ENCODE measurements around the gene PRXL2C. TPM values are rescaled to one million over a fixed set of nuclear protein-coding genes. Genes with fewer than 3 reads are reported as not detected.
A peak's percentile ranks its signal among the peaks of the same experiment; 100 is the strongest.

PRXL2C gene
- total RNA-seq, 4 donors from 2014 or later: 17.7 to 39.7 (median 26.6) TPM

- Histone ChIP-seq H3K4me3 (no peak overlapping the region), H3K36me3 (no peaks in the 10 kb centered on the region), H3K9me3 (no peaks in the 10 kb centered on the region), H3K4me1 (peaks cover 8 to 37% (median 12%) of the 10 kb centered on the region in 3 donors), H3K27me3 (no peaks in the 10 kb centered on the region), H3K27ac (no peak overlapping the region)
- 87 to 92% methylated on average over 3 of the region's 3 CpGs for WGBS, 2 donors (ENCODE audit: low coverage in 1 of 2)
- ATAC-seq: no peak
- TF ChIP-seq EP300 (IDR thresholded peaks at IDR 0.05) (no peak), CTCF (IDR thresholded peaks at IDR 0.05) (no peak), POLR2AphosphoS5 (IDR thresholded peaks at IDR 0.05) (no peak), POLR2A (IDR thresholded peaks at IDR 0.05) (no peak)
Observed at GRCh38 chr9:96607971-96608370, 47.1 kb downstream of the PRXL2C start.

- no peak overlapping the region for H3K27ac ChIP-seq
- no peak for ATAC-seq
Observed at GRCh38 chr9:96605328-96605727, 49.8 kb downstream of the PRXL2C start.

GRCh38 chr9:96604004-96604319, 51.2 kb downstream of the PRXL2C start:
- 26 to 31% methylated on average over 2 to 3 of the region's 3 CpGs for WGBS, 2 donors (ENCODE audit: low coverage in 1 of 2)
- Histone ChIP-seq H3K27me3 (no peaks in the 10 kb centered on the region), H3K4me3 (no peak overlapping the region), H3K9me3 (no peaks in the 10 kb centered on the region), H3K36me3 (no peaks in the 10 kb centered on the region), H3K4me1 (peaks cover 0 to 8% (median 7%) of the 10 kb centered on the region in 3 donors), H3K27ac (peak overlapping the region; percentile 35 to 74 (median 60))
- TF ChIP-seq CTCF (IDR thresholded peaks at IDR 0.05) (no peak), POLR2AphosphoS5 (IDR thresholded peaks at IDR 0.05) (peak; percentile 91), EP300 (IDR thresholded peaks at IDR 0.05) (no peak), POLR2A (IDR thresholded peaks at IDR 0.05) (no peak)
- peak; percentile 91 for ATAC-seq

More at GRCh38 chr9:96605328-96605727, 49.8 kb downstream of the PRXL2C start:
- H3K36me3 ChIP-seq: no peaks in the 10 kb centered on the region
- H3K4me3 ChIP-seq: no peak overlapping the region
- WGBS, 2 donors (ENCODE audit: low coverage in 1 of 2): 89 to 100% methylated on average over 2 to 3 of the region's 3 CpGs
- H3K9me3 ChIP-seq: no peaks in the 10 kb centered on the region
- H3K27me3 ChIP-seq: no peaks in the 10 kb centered on the region
- no peak for TF ChIP-seq POLR2A (IDR thresholded peaks at IDR 0.05)
- TF ChIP-seq EP300 (IDR thresholded peaks at IDR 0.05): no peak
- no peak for TF ChIP-seq CTCF (IDR thresholded peaks at IDR 0.05)
- no peak for TF ChIP-seq POLR2AphosphoS5 (IDR thresholded peaks at IDR 0.05)
- H3K4me1 ChIP-seq: peaks cover 0 to 10% (median 7%) of the 10 kb centered on the region in 3 donors

- H3K27me3 ChIP-seq: no peaks in the 10 kb centered on the region
- 42 to 68% methylated on average over 6 to 8 of the region's 8 CpGs for WGBS, 2 donors (ENCODE audit: low coverage in 1 of 2)
- H3K9me3 ChIP-seq: no peaks in the 10 kb centered on the region
- TF ChIP-seq POLR2A (IDR thresholded peaks at IDR 0.05) (no peak), EP300 (IDR thresholded peaks at IDR 0.05) (no peak), POLR2AphosphoS5 (IDR thresholded peaks at IDR 0.05) (no peak), CTCF (IDR thresholded peaks at IDR 0.05) (no peak)
- H3K36me3 ChIP-seq: no peaks in the 10 kb centered on the region
- H3K4me3 ChIP-seq: no peak overlapping the region
- ATAC-seq: peak; percentile 69
- H3K4me1 ChIP-seq: peaks cover 0 to 8% (median 7%) of the 10 kb centered on the region in 3 donors
- H3K27ac ChIP-seq: peak overlapping the region; percentile 35 to 74 (median 60)
Observed at GRCh38 chr9:96603305-96604003, 51.7 kb downstream of the PRXL2C start.

GRCh38 chr9:96599298-96599697, 55.8 kb downstream of the PRXL2C start:
- no peak overlapping the region for H3K4me3 ChIP-seq
- H3K9me3 ChIP-seq: no peaks in the 10 kb centered on the region
- TF ChIP-seq POLR2A (IDR thresholded peaks at IDR 0.05): no peak
- peaks cover 0 to 8% (median 7%) of the 10 kb centered on the region in 3 donors for H3K4me1 ChIP-seq
- no peaks in the 10 kb centered on the region for H3K36me3 ChIP-seq
- H3K27me3 ChIP-seq: no peaks in the 10 kb centered on the region
- ATAC-seq: no peak
- H3K27ac ChIP-seq: no peak overlapping the region
- WGBS, 2 donors (ENCODE audit: low coverage in 1 of 2): 90 to 92% methylated on average over 3 to 5 of the region's 5 CpGs

Data from gastroesophageal sphincter (tissue), 4 donors.